GM19239 (cell line): Measurements from ENCODE around the gene RGS13.
A peak's percentile ranks its signal among the peaks of the same experiment; 100 is the strongest.
"Not testable (repeated sequence)": the region's sequence is repeated elsewhere in the genome, so short reads cannot be mapped to it uniquely, and the experiment has no call there.

Experiments used
- DNase-seq: peaks from one replicate; pipeline ENCODE4 v3.0.0; 2011; ENCODE audit warnings: low spot score; ENCODE audit not compliant: insufficient read length
- FAIRE-seq: peaks from 2 replicates; lab custom pipeline; 2011; peaks lifted over from hg19 to GRCh38; lab: Jason Lieb, UNC

The RGS13 gene

GRCh38 chr1:192668409-192668983, 32.5 kb downstream of the RGS13 start:
- DNase-seq (no peak), FAIRE-seq (no peak)

GRCh38 chr1:192669174-192669573, 33.2 kb downstream of the RGS13 start:
- no peak for FAIRE-seq
- no peak for DNase-seq

- FAIRE-seq (no peak), DNase-seq (no peak)
Measured at GRCh38 chr1:192675716-192676115, 39.8 kb downstream of the RGS13 start.

- DNase-seq = no peak
- no peak for FAIRE-seq
Measured at GRCh38 chr1:192678099-192678498, 42.2 kb downstream of the RGS13 start.

- DNase-seq (no peak), FAIRE-seq (no peak)
Measured at GRCh38 chr1:192682335-192682734, 46.4 kb downstream of the RGS13 start.

- FAIRE-seq, DNase-seq: not testable (repeated sequence)
Measured at GRCh38 chr1:192683081-192683480, 47.1 kb downstream of the RGS13 start.

- DNase-seq (no peak), FAIRE-seq (no peak)
Measured at GRCh38 chr1:192689459-192689858, 53.5 kb downstream of the RGS13 start.

- DNase-seq = no peak
- FAIRE-seq = no peak
Measured at GRCh38 chr1:192691041-192691440, 55.1 kb downstream of the RGS13 start.

- FAIRE-seq (peak; percentile 40), DNase-seq (no peak)
Measured at GRCh38 chr1:192696082-192696481, 60.1 kb downstream of the RGS13 start.

- DNase-seq = no peak
- FAIRE-seq = no peak
Measured at GRCh38 chr1:192697771-192698170, 61.8 kb downstream of the RGS13 start.

GRCh38 chr1:192698731-192699130, 62.8 kb downstream of the RGS13 start:
- FAIRE-seq = no peak
- DNase-seq = no peak

GRCh38 chr1:192700834-192701271, 64.9 kb downstream of the RGS13 start:
- FAIRE-seq (peak; percentile 40), DNase-seq (no peak)

GRCh38 chr1:192702212-192702902, 66.4 kb downstream of the RGS13 start:
- FAIRE-seq = no peak
- DNase-seq = no peak

GRCh38 chr1:192703283-192704206, 67.6 kb downstream of the RGS13 start:
- DNase-seq (no peak), FAIRE-seq (peak; percentile 83)

GRCh38 chr1:192705510-192705909, 69.6 kb downstream of the RGS13 start:
- FAIRE-seq = peak; percentile 26

GRCh38 chr1:192706936-192707335, 71.0 kb downstream of the RGS13 start:
- DNase-seq (no peak), FAIRE-seq (no peak)

More at GRCh38 chr1:192705510-192705909, 69.6 kb downstream of the RGS13 start:
- no peak for DNase-seq

- FAIRE-seq (no peak), DNase-seq (no peak)
Measured at GRCh38 chr1:192707978-192708547, 72.1 kb downstream of the RGS13 start.

- FAIRE-seq (no peak), DNase-seq (no peak)
Measured at GRCh38 chr1:192709544-192709943, 73.6 kb downstream of the RGS13 start.
